ENCODE results near the gene NR3C2. TPM values are rescaled to one million over a fixed set of nuclear protein-coding genes. Genes with fewer than 3 reads are reported as not detected.

Gene NR3C2
- total and polyA plus RNA-seq, 7 donors, result 0.70 to 17.9 (median 7.5) TPM

GRCh38 chr4:148224476-148224875 is 217.7 kb downstream of the NR3C2 start:
- no peaks in the 10 kb centered on the region for H3K27me3 ChIP-seq (ENCODE audit: insufficient read depth in 3 of 3, low read length in 2 of 3)
- ATAC-seq (no peak), DNase-seq (no peak)
- H3K4me3 ChIP-seq, result no peak overlapping the region
- H3K36me3 ChIP-seq (ENCODE audit: insufficient read depth in 1 of 2, low read depth in 1 of 2), result no peaks in the 10 kb centered on the region
- no peak for TF ChIP-seq CTCF (IDR thresholded peaks at IDR 0.05)
- peaks cover 7% of the 10 kb centered on the region for H3K4me1 ChIP-seq
- no peak overlapping the region for H3K27ac ChIP-seq
- 40 to 50% (median 48%) methylated on average over 3 of the region's 3 CpGs for WGBS, 3 donors
- H3K9me3 ChIP-seq, result no peaks in the 10 kb centered on the region
- intact Hi-C loops (cut with DNase I), result no loop called here

DNA sequence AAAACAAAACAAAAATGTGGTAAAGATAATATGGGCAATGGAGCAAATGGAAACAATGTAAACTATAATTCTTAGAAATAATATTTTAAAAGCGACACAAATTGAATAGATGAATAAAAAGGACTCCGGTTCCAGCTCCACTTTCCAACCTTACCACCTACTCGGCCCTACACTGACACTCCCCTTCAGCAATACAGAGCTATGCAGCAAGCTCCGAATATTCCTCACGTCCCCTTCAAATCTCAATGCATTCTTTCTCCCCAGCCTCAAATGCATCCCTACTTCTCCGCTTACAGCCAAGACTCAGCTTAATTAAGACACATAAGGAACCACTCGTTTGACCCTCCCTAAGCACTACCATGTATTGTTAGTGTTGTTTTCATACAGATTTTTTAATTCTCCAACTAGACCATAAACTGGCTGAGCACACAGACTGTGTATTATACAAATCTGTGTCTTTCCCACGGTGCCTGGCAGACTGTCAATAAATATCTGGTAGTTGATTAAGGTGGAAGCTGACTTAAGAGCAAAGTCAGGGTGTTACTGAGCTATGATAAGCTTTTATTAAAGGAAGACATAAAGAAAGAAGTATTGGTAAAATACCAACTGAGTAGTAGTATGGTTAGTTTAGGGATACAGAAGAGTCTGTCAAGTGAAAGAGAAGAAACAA is 219.1 kb downstream of the NR3C2 start:
- no peak for TF ChIP-seq CTCF (IDR thresholded peaks at IDR 0.05)
- 77 to 88% (median 82%) methylated on average over 8 of the region's 8 CpGs for WGBS, 3 donors
- ATAC-seq, result no peak

GRCh38 chr4:148216866-148217814 is 225.1 kb downstream of the NR3C2 start:
- DNase-seq (no peak), ATAC-seq (no peak)
- peaks cover 19% of the 10 kb centered on the region for H3K4me1 ChIP-seq
- H3K36me3 ChIP-seq (ENCODE audit: insufficient read depth in 1 of 2, low read depth in 1 of 2), result no peaks in the 10 kb centered on the region
- peak overlapping the region; percentile 54 for H3K4me3 ChIP-seq
- intact Hi-C loops (cut with DNase I), result no loop called here
- H3K9me3 ChIP-seq, result no peaks in the 10 kb centered on the region
- H3K27me3 ChIP-seq (ENCODE audit: insufficient read depth in 3 of 3, low read length in 2 of 3), result no peaks in the 10 kb centered on the region
- no peak for TF ChIP-seq CTCF (IDR thresholded peaks at IDR 0.05)
- 42 to 56% (median 52%) methylated on average over 5 of the region's 5 CpGs for WGBS, 3 donors
- H3K27ac ChIP-seq, result peak overlapping the region; percentile 43

More for the DNA sequence above, 219.1 kb downstream of the NR3C2 start:
- intact Hi-C loops (cut with DNase I), result no loop called here
- Histone ChIP-seq H3K36me3 (ENCODE audit: insufficient read depth in 1 of 2, low read depth in 1 of 2) (no peaks in the 10 kb centered on the region), H3K27me3 (ENCODE audit: insufficient read depth in 3 of 3, low read length in 2 of 3) (no peaks in the 10 kb centered on the region), H3K4me3 (no peak overlapping the region), H3K27ac (no peak overlapping the region), H3K9me3 (no peaks in the 10 kb centered on the region), H3K4me1 (peaks cover 7% of the 10 kb centered on the region)
- DNase-seq, result no peak

- no peak for TF ChIP-seq CTCF (IDR thresholded peaks at IDR 0.05)
- Histone ChIP-seq H3K27me3 (ENCODE audit: insufficient read depth in 3 of 3, low read length in 2 of 3) (no peaks in the 10 kb centered on the region), H3K36me3 (ENCODE audit: insufficient read depth in 1 of 2, low read depth in 1 of 2) (no peaks in the 10 kb centered on the region), H3K4me3 (no peak overlapping the region), H3K27ac (peak overlapping the region; percentile 43), H3K9me3 (no peaks in the 10 kb centered on the region), H3K4me1 (peaks cover 19% of the 10 kb centered on the region)
- WGBS, 3 donors, result 58 to 76% (median 60%) methylated on average over 3 of the region's 3 CpGs
- intact Hi-C loops (cut with DNase I), result no loop called here
- no peak for DNase-seq
- ATAC-seq, result no peak
Observed at GRCh38 chr4:148216321-148216720, 225.9 kb downstream of the NR3C2 start.
